HepG2 (cell line): ENCODE measurements around the gene CTSW. TPM values are rescaled to one million over a fixed set of nuclear protein-coding genes. Genes with fewer than 3 reads are reported as not detected.

ENCODE experiments used
- CENPT ChIP-seq: sonication (generic); formaldehyde crosslinking; IDR thresholded peaks from 2 replicates; pipeline ENCODE4 v1.8.0; 2022; ENCODE audit warnings: low read depth, mild to moderate bottlenecking, moderate library complexity, missing genetic modification reagents
- GATAD1 ChIP-seq: IDR thresholded peaks from 2 replicates; pipeline ENCODE4 v1.6.1; 2016; ENCODE audit warnings: missing genetic modification reagents, missing compliant biosample characterization
- KDM3A ChIP-seq: IDR thresholded peaks from 2 replicates; pipeline ENCODE4 v1.6.1; 2018; ENCODE audit warnings: low read depth, missing compliant biosample characterization
- MTF2 ChIP-seq: sonication (generic); formaldehyde crosslinking; IDR thresholded peaks from 2 replicates; pipeline ENCODE4 v1.5.0; 2020; ENCODE audit warnings: missing genetic modification reagents, borderline replicate concordance
- NFYB ChIP-seq: sonication (generic); formaldehyde crosslinking; IDR thresholded peaks from 2 replicates; pipeline ENCODE4 v1.4.0; 2020; ENCODE audit warnings: missing genetic modification reagents
- SNRNP70 ChIP-seq: fragments of 200-400 bp; formaldehyde crosslinking; IDR thresholded peaks from 2 replicates; pipeline ENCODE4 v1.6.1; 2017; ENCODE audit warnings: mild to moderate bottlenecking, low read depth, low read length, moderate library complexity
- SP2 ChIP-seq: sonication (generic); formaldehyde crosslinking; IDR thresholded peaks from 2 replicates; pipeline ENCODE4 v1.5.1; 2020; ENCODE audit warnings: mild to moderate bottlenecking, missing genetic modification reagents
- TARDBP ChIP-seq: sonication (generic); formaldehyde crosslinking; IDR thresholded peaks from 2 replicates; pipeline ENCODE4 v1.8.0; 2022; ENCODE audit warnings: mild to moderate bottlenecking, missing genetic modification reagents
- ZBTB38 ChIP-seq: sonication (generic); formaldehyde crosslinking; IDR thresholded peaks from 2 replicates; pipeline ENCODE4 v1.5.1; 2020; ENCODE audit warnings: mild to moderate bottlenecking, missing genetic modification reagents
- ZNF234 ChIP-seq: sonication (generic); formaldehyde crosslinking; conservative IDR thresholded peaks from 2 replicates; pipeline ENCODE4 v1.5.1; 2020; ENCODE audit warnings: mild to moderate bottlenecking, missing genetic modification reagents
- ZNF253 ChIP-seq: sonication (generic); formaldehyde crosslinking; IDR thresholded peaks from 2 replicates; pipeline ENCODE4 v1.8.0; 2022; ENCODE audit warnings: mild to moderate bottlenecking, missing genetic modification reagents, borderline replicate concordance
- ZNF674 ChIP-seq: sonication (generic); formaldehyde crosslinking; IDR thresholded peaks from 2 replicates; pipeline ENCODE4 v1.5.0; 2020; ENCODE audit warnings: low read depth, mild to moderate bottlenecking, missing genetic modification reagents
- ZNF790 ChIP-seq: sonication (generic); formaldehyde crosslinking; IDR thresholded peaks from 2 replicates; pipeline ENCODE4 v1.8.0; 2022; ENCODE audit warnings: missing genetic modification reagents, mild to moderate bottlenecking, borderline replicate concordance
- polyA plus RNA-seq, 8 experiments: library from polyadenylated mRNA; depleted of rRNA in 3 of 8; stranded (reverse) in 7 of 8; unstranded in 1 of 8; fragments of >200 nt; fragmentation: Illumina TruSeq in 4 of 8; extraction: Trizol in 4 of 8; gene quantifications; 2 replicates each; pipeline versions ENCODE4 v1.2.1 to v1.2.3, GENCODE V29; 2011 to 2016; ENCODE audit warnings: low read depth in 4 of 8, missing spikeins in 1 of 8, mixed read lengths in 1 of 8; ENCODE audit not compliant: insufficient read depth in 1 of 8
- total RNA-seq, 5 experiments: library from RNA; depleted of rRNA; stranded (reverse); fragments of >200 nt; fragmentation: Illumina TruSeq; extraction: Trizol; gene quantifications; 2 replicates each; pipeline ENCODE4 v1.2.3, GENCODE V29; 2016; ENCODE audit warnings: low read depth in 1 of 5
- TF ChIP-seq, protein P1 (sequence below): sonication (generic); formaldehyde crosslinking; IDR thresholded peaks from 2 replicates; pipeline ENCODE4 v1.4.0; 2020; ENCODE audit warnings: mild to moderate bottlenecking, missing genetic modification reagents
- TF ChIP-seq, protein P2 (sequence below): sonication (generic); formaldehyde crosslinking; IDR thresholded peaks from 2 replicates; pipeline ENCODE4 v1.4.0; 2020; ENCODE audit warnings: missing genetic modification reagents
- TF ChIP-seq, protein P3 (sequence below): sonication (generic); formaldehyde crosslinking; IDR thresholded peaks from 2 replicates; pipeline ENCODE4 v1.4.0; 2020; ENCODE audit warnings: missing genetic modification reagents
- TF ChIP-seq, protein P4 (sequence below): sonication (generic); formaldehyde crosslinking; IDR thresholded peaks from 2 replicates; pipeline ENCODE4 v1.4.0; 2020; ENCODE audit warnings: missing genetic modification reagents
- TF ChIP-seq, protein P5 (sequence below): sonication (generic); formaldehyde crosslinking; IDR thresholded peaks from 2 replicates; pipeline ENCODE4 v1.4.0; 2020; ENCODE audit warnings: missing genetic modification reagents

CTSW gene
- total and polyA plus RNA-seq, 2 of the 13 experiments (the other 11 are each of a cell fraction or from before 2014, with no cell fraction given): 0.09 TPM; not detected in 1

DNA sequence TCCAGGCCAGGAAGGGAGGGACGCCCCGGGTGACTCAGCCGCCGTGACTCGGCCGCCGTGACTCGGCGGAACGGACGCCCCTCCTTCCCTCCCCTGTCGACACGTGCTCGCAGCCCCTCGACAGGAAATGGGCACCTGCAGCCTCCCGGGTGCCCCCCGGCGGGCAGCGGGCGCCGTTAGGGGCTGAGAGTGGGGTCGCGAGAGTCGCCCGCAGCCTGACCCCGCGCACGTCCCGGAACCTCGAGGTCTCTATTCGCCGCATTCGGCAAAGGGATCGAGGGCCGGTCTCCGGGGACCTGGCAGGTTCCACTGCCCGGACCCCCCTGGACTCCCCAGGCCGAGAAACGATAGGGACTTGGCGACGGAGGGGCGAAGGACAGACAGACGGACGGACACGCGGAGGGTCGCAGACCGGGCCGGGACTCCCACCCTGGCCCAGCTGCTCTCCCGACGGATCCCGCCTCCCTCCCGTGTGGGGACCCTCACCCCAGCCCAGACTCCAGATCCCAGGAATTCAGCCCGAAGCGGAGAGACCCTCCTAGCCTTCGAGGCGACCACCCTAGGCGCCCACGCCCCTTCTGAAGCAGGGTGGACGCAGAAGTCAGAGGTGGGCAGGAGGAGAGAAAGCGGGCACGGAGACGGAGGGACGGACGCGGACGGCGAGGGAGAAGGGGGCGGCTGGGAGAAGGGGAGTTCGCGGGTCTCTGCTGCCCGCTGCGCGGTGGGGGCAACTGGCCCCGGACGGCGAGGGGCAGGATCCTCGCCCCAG, 19.9 kb downstream of the CTSW start (continued):
- TF ChIP-seq, protein P1, sequence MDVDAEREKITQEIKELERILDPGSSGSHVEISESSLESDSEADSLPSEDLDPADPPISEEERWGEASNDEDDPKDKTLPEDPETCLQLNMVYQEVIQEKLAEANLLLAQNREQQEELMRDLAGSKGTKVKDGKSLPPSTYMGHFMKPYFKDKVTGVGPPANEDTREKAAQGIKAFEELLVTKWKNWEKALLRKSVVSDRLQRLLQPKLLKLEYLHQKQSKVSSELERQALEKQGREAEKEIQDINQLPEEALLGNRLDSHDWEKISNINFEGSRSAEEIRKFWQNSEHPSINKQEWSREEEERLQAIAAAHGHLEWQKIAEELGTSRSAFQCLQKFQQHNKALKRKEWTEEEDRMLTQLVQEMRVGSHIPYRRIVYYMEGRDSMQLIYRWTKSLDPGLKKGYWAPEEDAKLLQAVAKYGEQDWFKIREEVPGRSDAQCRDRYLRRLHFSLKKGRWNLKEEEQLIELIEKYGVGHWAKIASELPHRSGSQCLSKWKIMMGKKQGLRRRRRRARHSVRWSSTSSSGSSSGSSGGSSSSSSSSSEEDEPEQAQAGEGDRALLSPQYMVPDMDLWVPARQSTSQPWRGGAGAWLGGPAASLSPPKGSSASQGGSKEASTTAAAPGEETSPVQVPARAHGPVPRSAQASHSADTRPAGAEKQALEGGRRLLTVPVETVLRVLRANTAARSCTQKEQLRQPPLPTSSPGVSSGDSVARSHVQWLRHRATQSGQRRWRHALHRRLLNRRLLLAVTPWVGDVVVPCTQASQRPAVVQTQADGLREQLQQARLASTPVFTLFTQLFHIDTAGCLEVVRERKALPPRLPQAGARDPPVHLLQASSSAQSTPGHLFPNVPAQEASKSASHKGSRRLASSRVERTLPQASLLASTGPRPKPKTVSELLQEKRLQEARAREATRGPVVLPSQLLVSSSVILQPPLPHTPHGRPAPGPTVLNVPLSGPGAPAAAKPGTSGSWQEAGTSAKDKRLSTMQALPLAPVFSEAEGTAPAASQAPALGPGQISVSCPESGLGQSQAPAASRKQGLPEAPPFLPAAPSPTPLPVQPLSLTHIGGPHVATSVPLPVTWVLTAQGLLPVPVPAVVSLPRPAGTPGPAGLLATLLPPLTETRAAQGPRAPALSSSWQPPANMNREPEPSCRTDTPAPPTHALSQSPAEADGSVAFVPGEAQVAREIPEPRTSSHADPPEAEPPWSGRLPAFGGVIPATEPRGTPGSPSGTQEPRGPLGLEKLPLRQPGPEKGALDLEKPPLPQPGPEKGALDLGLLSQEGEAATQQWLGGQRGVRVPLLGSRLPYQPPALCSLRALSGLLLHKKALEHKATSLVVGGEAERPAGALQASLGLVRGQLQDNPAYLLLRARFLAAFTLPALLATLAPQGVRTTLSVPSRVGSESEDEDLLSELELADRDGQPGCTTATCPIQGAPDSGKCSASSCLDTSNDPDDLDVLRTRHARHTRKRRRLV (CRISPR knock-in tag): no peak
- TF ChIP-seq SP2 (CRISPR knock-in tag) (no peak), ZNF253 (CRISPR knock-in tag) (no peak; the same call in 1 of the 2 replicates), ZNF234 (CRISPR knock-in tag) (no peak), ZBTB38 (0 out of 2 replicates have a peak, but pooled peaks have one; percentile 27), ZNF674 (CRISPR knock-in tag) (no peak), NFYB (CRISPR knock-in tag) (no peak), TARDBP (peak; percentile 63; the same call in 1 of the 2 replicates), CENPT (CRISPR knock-in tag) (no peak), MTF2 (CRISPR knock-in tag) (no peak), GATAD1 (0 out of 2 replicates have a peak, but pooled peaks have one; percentile 31), ZNF790 (peak; percentile 70; the same call in 1 of the 2 replicates), SNRNP70 (no peak), KDM3A (CRISPR knock-in tag) (no peak)
- TF ChIP-seq, protein P2, sequence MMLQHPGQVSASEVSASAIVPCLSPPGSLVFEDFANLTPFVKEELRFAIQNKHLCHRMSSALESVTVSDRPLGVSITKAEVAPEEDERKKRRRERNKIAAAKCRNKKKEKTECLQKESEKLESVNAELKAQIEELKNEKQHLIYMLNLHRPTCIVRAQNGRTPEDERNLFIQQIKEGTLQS (CRISPR knock-in tag): peak; percentile 52; the same call in 1 of the 2 replicates
- TF ChIP-seq, protein P3, sequence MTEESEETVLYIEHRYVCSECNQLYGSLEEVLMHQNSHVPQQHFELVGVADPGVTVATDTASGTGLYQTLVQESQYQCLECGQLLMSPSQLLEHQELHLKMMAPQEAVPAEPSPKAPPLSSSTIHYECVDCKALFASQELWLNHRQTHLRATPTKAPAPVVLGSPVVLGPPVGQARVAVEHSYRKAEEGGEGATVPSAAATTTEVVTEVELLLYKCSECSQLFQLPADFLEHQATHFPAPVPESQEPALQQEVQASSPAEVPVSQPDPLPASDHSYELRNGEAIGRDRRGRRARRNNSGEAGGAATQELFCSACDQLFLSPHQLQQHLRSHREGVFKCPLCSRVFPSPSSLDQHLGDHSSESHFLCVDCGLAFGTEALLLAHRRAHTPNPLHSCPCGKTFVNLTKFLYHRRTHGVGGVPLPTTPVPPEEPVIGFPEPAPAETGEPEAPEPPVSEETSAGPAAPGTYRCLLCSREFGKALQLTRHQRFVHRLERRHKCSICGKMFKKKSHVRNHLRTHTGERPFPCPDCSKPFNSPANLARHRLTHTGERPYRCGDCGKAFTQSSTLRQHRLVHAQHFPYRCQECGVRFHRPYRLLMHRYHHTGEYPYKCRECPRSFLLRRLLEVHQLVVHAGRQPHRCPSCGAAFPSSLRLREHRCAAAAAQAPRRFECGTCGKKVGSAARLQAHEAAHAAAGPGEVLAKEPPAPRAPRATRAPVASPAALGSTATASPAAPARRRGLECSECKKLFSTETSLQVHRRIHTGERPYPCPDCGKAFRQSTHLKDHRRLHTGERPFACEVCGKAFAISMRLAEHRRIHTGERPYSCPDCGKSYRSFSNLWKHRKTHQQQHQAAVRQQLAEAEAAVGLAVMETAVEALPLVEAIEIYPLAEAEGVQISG (CRISPR knock-in tag): peak; percentile 41; the same call in 1 of the 2 replicates
- TF ChIP-seq, protein P4, sequence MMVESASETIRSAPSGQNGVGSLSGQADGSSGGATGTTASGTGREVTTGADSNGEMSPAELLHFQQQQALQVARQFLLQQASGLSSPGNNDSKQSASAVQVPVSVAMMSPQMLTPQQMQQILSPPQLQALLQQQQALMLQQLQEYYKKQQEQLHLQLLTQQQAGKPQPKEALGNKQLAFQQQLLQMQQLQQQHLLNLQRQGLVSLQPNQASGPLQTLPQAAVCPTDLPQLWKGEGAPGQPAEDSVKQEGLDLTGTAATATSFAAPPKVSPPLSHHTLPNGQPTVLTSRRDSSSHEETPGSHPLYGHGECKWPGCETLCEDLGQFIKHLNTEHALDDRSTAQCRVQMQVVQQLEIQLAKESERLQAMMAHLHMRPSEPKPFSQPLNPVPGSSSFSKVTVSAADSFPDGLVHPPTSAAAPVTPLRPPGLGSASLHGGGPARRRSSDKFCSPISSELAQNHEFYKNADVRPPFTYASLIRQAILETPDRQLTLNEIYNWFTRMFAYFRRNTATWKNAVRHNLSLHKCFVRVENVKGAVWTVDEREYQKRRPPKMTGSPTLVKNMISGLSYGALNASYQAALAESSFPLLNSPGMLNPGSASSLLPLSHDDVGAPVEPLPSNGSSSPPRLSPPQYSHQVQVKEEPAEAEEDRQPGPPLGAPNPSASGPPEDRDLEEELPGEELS (CRISPR knock-in tag): no peak
- TF ChIP-seq, protein P5, sequence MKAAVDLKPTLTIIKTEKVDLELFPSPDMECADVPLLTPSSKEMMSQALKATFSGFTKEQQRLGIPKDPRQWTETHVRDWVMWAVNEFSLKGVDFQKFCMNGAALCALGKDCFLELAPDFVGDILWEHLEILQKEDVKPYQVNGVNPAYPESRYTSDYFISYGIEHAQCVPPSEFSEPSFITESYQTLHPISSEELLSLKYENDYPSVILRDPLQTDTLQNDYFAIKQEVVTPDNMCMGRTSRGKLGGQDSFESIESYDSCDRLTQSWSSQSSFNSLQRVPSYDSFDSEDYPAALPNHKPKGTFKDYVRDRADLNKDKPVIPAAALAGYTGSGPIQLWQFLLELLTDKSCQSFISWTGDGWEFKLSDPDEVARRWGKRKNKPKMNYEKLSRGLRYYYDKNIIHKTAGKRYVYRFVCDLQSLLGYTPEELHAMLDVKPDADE: no peak
